GM12801 (cell line): ENCODE measurements around the gene PKN1.

Source experiments
- CTCF ChIP-seq: IDR thresholded peaks from one replicate; pipeline ENCODE4 v1.5.1; 2011; ENCODE audit warnings: control low read depth; ENCODE audit not compliant: insufficient read length; ENCODE audit errors: extremely low read depth

PKN1 gene

DNA sequence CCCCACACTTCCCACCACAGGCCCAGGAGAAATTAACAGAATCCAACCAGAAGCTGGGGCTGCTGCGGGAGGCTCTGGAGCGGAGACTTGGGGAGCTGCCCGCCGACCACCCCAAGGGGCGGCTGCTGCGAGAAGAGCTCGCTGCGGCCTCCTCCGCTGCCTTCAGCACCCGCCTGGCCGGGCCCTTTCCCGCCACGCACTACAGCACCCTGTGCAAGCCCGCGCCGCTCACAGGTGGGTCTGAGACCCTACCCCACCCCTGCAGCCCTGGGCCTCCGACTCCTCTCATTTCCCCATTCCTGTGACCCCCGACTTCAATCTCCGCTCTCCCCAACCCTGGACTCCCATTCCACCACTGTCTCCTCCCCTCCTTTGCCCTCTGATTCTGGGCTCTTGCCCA lies 17.8 kb downstream of the PKN1 start:
- TF ChIP-seq CTCF: no peak

DNA sequence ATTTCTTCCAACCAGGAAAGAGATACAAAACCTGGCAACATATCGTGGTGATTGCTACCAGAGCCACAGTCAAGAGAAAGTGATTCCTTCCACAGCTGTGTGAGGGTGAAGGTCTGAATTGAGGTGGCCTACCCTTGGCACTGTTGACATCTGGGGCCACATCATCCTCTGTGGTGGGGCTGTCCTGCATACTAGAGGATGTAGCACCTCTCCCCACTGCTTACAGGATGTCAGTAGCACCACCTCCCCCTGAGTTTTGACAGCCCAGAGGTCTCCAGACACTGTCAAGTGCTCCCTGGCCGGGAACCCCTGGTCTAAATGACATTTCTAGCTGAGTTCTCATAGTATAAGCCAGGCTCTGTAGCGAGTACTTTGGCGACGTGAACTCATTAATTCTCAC lies 26.6 kb downstream of the PKN1 start:
- no peak for TF ChIP-seq CTCF

DNA sequence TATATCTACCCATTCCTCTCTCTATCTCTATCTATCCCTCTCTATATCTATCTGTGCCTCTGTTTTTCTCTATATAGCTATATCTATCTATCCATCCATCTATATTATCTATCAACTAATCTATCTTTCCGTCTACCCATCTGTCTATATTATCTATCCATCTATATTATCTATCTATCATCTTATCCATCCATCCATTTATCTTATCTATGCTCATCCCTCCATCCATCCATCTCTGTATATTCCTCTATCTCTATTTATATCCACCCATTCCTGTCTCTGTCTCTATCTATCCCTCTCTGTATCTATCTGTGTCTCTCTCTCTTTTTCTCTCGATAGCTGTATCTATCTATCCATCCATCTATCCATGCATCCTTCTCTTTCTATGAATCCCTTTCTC lies 27.8 kb downstream of the PKN1 start:
- TF ChIP-seq CTCF: no peak

DNA sequence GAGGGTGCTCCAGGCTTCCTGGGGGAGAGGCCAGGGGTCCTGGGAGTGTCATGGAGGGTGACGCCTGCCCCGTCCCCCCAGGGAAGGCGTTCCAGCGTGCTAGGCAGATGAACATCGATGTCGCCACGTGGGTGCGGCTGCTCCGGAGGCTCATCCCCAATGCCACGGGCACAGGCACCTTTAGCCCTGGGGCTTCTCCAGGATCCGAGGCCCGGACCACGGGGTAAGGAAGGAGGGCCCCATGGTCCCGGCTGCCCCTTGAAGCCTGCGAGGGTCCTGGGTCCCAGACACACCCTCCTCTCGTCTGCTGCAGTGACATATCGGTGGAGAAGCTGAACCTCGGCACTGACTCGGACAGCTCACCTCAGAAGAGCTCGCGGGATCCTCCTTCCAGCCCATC lies 30.6 kb downstream of the PKN1 start:
- no peak for TF ChIP-seq CTCF

DNA sequence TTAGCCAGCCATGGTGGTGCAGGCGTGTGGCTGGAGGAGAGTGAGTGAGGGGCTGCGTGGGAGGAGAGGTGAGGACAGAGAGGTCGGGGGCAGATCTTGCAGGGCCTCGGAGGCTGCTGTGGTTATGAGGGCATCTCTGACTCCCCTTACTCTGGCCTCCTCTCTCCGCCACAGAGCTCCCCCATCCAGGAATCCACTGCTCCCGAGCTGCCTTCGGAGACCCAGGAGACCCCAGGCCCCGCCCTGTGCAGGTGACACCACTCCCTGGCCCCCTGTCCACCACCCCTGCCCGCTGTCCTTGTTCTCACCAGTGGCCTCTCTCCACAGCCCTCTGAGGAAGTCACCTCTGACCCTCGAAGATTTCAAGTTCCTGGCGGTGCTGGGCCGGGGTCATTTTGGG lies 34.3 kb downstream of the PKN1 start:
- no peak for TF ChIP-seq CTCF

DNA sequence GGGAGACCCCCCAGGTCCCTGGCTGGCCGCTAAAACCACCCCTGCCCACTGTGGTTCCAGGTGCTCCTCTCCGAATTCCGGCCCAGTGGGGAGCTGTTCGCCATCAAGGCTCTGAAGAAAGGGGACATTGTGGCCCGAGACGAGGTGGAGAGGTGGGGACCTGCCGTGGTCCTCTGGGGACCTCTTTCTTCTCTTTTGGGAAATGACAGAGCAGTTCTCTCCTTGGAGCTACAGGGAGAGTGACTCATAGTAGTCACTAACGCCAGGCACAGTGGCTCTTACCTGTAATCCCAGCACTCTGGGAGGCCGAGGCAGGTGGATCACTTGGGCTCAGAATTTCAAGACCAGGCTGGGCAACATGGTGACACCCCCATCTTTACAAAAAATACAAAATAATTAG lies 34.7 kb downstream of the PKN1 start:
- TF ChIP-seq CTCF: no peak

GRCh38 chr19:14470031-14470876 lies 37.1 kb downstream of the PKN1 start:
- TF ChIP-seq CTCF: no peak
